GM12872 (cell line): ENCODE results near the gene ATG9A.

Experiments used
- TF ChIP-seq, protein P1 (sequence below): IDR thresholded peaks from 3 replicates; pipeline ENCODE4 v1.5.1; 2011; ENCODE audit warnings: low read depth, mild to moderate bottlenecking, low read length, moderate library complexity; ENCODE audit not compliant: insufficient read depth

ATG9A gene

DNA sequence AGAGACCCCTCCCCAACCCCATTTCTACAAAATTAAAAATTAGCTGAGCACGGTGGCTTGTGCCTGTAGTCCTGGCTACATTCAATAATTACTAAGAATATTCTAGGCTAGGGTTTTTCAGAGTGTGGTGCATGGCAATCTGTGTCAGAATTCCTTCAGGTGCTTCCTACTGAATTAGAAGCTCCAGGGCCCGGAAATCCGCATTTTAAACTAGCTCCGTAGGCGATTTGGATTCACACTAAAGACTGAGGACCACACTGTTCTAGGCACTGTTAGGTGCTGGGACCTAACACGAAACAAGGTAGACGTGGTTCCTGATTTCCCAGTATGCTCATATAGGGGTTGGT lies 23.5 kb downstream of the ATG9A start:
- TF ChIP-seq, protein P1, sequence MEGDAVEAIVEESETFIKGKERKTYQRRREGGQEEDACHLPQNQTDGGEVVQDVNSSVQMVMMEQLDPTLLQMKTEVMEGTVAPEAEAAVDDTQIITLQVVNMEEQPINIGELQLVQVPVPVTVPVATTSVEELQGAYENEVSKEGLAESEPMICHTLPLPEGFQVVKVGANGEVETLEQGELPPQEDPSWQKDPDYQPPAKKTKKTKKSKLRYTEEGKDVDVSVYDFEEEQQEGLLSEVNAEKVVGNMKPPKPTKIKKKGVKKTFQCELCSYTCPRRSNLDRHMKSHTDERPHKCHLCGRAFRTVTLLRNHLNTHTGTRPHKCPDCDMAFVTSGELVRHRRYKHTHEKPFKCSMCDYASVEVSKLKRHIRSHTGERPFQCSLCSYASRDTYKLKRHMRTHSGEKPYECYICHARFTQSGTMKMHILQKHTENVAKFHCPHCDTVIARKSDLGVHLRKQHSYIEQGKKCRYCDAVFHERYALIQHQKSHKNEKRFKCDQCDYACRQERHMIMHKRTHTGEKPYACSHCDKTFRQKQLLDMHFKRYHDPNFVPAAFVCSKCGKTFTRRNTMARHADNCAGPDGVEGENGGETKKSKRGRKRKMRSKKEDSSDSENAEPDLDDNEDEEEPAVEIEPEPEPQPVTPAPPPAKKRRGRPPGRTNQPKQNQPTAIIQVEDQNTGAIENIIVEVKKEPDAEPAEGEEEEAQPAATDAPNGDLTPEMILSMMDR: no peak

DNA sequence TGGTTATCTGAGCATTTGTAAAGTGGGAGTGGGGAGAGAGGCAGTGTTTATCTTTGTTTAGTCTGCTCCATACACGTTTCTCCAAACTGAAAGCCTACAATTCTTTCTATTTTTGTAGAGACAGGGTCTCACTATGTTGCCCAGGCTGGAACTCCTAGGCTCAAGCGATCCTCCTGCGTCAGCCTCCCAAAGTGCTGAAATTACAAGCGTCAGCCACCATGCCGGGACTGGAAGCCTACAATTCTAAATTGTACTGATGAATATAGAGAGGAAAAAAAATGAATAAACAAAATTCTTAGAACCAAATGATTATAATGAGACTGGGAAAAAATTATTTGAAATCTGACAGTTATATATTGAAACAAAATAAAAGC lies 24.3 kb downstream of the ATG9A start:
- TF ChIP-seq, protein P1: no peak

DNA sequence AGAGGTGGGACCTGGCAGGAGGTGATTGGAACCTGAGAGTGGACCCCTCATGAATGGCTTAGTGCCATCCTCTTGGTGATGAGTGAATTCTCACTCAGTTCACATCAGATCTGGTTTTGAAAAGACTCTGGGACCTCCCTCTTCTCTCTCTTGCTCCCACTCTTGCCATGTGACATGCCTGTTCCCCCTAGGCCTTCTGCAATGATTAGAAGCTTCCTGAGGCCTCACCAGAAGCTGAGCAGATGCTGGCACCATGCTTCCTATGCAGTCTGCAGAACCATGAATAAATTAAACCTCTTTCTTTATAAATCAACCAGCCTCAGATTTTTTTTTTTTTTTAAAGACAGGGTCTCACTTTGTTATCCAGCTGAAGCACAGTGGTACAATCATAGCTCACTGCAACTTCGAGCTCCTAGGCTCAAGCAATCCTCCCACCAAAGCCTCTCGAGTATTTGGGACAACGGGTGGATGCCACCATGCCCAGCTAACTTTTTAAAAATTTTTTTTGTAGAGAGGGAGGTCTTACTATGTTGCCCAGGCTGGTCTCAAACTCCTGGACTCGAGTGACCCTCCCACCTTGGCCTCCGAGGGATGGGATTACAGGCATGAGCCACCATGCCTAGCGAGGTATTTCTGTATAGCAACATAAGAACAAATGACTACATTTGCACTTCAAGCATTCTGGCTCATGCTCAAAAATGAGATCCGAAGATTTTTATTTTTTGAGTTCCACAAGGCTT lies 24.8 kb downstream of the ATG9A start:
- TF ChIP-seq, protein P1: no peak

DNA sequence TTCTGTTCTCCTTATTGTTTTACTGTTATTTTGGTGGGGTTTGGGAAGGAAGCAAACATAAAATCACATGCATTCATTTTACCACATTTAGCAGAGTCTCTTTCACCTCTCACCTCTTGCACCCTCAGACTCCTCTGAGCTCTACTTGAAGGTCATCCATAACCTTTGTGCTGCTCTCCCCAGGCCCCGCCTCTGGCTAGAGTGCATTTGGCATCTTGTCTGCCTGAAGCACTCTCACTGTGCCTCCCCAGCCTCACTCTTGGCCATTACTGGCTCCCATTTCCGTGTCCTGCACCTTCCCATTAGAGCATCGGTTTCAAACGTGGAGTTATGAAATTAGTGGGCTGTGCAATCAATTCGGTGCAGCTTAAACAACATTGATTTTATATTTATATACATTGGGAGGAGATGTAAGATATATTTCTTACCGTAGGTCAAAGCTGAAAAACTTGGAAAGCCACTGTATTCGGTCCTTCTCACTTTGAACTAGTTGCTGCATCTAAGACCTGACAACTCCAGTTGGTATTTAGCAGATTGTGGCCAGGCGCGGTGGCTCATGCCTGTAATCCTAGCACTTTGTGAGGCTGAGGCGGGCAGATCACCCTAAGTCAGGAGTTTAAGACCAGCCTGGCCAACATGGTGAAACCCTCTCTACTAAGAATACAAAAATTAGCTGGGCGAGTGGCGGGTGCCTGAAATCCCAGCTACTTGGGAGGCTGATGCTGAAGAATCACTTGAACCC lies 29.8 kb downstream of the ATG9A start:
- TF ChIP-seq, protein P1: no peak

DNA sequence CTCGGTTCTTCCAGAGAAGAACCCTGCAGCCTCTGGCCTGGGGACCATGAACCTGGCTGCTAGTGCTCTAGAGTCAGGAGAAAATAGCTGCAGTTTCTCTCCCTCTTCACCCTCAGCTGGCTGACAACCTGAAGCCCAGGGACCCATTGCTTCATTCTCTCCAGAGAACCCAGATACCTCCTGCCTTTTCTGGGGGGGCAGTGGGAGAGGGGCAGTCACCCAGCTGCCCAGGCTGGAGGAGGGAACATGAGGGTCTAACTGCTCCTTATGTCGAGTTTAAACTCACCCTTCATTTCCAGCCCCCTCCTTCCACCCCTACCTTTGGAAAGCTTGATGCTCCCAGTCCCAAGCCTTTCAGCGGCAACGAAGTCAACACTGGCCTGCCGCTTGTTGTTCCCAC lies 30.5 kb downstream of the ATG9A start:
- TF ChIP-seq, protein P1: no peak

DNA sequence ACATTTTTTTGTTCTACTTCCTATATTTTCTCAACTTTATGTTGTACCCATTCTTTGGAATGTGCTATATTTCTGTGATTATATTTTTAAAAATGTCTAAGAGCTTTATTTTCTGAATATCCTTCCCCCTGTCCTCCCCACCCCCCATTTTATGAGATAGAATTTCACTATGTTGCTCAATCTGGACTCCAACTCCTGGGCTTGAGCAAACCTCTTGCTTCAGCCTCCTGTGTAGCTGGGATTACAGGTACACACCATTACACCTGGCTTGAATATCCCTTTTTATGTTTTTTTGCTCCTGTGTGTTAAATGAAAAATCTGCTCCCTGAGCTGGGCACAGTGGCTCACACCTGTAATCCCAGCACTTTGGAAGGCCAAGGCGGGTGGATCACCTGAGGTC lies 32.0 kb downstream of the ATG9A start:
- TF ChIP-seq, protein P1: no peak

DNA sequence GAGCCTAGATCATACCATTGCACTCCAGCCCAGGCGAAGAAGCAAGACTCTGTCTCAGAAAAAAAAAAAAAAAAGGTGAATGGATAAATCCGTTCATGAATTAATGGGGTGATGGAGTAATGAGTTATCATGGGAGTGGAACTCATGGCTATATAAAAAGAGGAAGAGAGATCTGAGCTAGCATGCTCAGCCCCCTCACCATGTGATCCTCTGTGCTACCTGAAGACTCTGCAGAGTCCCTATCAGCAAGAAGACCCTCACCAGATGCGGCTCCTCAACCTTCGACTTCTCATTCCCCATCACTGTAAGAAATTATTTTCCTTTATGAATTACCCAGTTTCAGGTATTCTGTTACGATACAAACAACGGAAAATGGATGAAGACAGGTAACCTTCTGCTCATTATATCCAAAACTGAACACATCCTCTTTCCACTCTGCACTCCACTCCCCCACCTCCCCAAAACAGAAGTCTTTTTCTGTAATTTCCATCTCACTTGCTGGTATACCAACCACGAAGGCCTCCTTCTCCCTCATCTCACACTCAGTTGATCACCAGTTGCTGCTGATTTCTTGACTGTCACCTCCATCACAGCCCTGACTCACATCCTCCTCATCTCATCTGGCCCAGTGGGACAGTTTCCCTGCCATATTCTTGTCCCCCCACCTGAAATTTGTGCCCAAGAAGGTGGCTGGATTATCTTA lies 42.5 kb downstream of the ATG9A start:
- TF ChIP-seq, protein P1: no peak
